Measurements from ENCODE around the gene HNRNPA3.

The HNRNPA3 gene

DNA sequence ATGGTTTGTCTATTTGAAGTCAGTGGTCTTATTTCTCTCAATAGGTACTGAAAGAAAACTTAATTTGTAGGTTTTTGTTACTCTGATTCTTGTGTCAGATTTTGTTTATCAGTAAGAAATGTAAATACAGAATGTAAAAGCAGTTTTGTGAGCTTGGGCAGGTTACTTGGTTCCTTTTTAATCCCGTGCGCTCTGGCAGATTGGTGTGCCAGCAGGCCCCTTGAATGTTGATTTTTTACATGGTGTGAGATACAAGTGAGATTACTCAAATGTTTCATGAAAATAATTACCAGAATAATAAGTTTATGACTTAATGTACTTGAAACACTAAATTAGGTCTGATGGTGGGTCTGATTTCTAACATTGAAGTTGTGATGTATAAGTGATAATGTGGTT lies 13.4 kb downstream of the HNRNPA3 start:
- DNase-seq = no peak
- Histone ChIP-seq H3K27me3 (ENCODE audit: insufficient read depth, low read depth, severe bottlenecking) (no peaks in the 10 kb centered on the region), H3K4me3 (ENCODE audit: low read depth, low read length) (no peak overlapping the region), H3K9me3 (ENCODE audit: severe bottlenecking) (no peaks in the 10 kb centered on the region), H3K27ac (no peak overlapping the region), H3K36me3 (peaks cover 31% of the 10 kb centered on the region)
- TF ChIP-seq, protein P1, sequence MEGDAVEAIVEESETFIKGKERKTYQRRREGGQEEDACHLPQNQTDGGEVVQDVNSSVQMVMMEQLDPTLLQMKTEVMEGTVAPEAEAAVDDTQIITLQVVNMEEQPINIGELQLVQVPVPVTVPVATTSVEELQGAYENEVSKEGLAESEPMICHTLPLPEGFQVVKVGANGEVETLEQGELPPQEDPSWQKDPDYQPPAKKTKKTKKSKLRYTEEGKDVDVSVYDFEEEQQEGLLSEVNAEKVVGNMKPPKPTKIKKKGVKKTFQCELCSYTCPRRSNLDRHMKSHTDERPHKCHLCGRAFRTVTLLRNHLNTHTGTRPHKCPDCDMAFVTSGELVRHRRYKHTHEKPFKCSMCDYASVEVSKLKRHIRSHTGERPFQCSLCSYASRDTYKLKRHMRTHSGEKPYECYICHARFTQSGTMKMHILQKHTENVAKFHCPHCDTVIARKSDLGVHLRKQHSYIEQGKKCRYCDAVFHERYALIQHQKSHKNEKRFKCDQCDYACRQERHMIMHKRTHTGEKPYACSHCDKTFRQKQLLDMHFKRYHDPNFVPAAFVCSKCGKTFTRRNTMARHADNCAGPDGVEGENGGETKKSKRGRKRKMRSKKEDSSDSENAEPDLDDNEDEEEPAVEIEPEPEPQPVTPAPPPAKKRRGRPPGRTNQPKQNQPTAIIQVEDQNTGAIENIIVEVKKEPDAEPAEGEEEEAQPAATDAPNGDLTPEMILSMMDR (IDR thresholded peaks at IDR 0.05; ENCODE audit: low read depth, low read length) = no peak

DNA sequence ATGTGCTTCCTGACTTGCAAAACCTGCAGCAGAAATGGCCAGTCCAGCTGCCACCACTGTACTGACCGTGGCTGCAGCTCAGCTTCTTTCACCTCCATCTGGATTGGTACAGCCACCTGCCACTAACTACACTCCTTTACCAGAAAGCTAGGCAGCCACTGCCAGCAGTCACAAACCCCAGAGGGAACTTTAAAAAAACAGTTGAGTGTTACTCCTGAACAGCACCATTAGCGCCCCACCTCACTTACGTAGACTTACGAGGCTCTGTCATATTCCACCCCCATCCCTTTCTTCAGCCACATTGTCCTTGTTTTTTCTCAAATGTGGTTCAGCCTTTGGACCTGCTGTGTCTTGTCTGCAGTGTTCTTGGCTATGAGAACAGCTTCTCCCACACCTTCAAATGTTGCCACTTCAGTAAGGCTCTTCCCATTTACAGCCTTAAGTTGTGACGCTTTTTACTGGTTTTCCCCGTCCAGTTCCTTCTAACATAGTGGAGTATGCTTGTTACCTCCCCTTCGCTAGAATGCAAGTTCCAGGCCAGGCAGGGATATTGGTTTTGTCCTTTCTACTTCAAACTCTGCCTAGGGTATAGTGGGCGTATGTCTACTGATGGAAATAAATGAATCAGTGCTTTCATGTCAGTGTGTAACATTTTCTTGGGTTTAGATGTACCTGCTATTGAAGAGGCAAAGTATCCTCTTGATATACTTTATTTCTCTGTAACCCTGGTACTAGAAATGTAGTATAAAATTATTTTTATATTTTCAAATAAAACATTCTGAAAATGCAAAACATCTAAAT lies 17.0 kb downstream of the HNRNPA3 start:
- Histone ChIP-seq H3K27me3 (ENCODE audit: insufficient read depth, low read depth, severe bottlenecking) (no peaks in the 10 kb centered on the region), H3K9me3 (ENCODE audit: severe bottlenecking) (no peaks in the 10 kb centered on the region), H3K36me3 (peaks cover 48% of the 10 kb centered on the region), H3K27ac (no peak overlapping the region), H3K4me3 (ENCODE audit: low read depth, low read length) (no peak overlapping the region)
- TF ChIP-seq, protein P1 (IDR thresholded peaks at IDR 0.05; ENCODE audit: low read depth, low read length) = no peak
- no peak for DNase-seq

DNA sequence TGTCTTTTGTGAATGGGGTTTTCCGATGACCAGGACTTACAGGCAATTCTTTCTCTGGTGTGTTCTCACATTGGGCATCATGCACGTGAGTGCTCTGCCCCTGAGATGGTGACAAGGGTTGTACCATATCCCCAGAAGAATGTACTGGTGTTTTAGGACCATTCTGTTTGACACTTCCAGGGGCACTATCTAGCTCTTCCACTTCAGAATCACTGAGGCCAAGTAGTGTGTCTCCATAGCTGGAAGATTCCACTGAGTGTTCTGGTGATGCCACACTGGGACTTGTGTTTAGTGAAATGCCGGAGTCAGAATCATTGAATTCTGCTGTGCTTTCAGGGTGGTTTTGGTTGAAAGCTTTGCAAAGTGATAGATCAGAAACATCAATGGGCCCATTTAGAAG lies 18.7 kb downstream of the HNRNPA3 start:
- no peak overlapping the region for H3K4me3 ChIP-seq (ENCODE audit: low read depth, low read length)
- no peaks in the 10 kb centered on the region for H3K27me3 ChIP-seq (ENCODE audit: insufficient read depth, low read depth, severe bottlenecking)
- no peak for DNase-seq
- H3K27ac ChIP-seq = no peak overlapping the region
- peaks cover 48% of the 10 kb centered on the region for H3K36me3 ChIP-seq
- no peaks in the 10 kb centered on the region for H3K9me3 ChIP-seq (ENCODE audit: severe bottlenecking)
- TF ChIP-seq, protein P1 (IDR thresholded peaks at IDR 0.05; ENCODE audit: low read depth, low read length) = no peak

DNA sequence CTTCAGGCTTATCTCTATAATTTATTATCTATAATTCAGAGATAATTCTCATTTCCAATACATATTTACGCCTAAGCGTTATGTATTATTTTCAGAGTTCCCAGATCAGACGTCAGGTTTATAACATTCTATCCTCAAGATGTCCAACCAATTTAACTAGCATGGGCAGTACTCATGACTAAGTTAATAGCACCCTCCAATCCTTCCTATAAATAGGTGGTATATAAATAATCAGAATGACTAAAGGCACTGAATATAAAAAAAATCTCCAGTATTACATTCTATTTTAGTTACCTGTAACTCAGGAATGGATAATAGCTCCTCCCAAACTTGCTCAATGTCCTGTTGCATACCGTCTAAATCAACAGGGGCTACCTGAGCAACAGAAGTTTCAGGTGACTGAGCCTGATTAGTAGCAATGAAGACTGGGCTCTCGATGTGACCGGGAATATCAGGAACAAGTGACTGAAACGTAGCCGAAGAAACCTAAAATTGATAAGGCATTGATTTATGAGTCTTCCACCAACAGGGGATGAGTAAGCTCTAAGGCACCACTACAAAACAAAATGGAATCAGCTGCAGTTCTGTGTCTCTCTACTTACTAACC lies 19.6 kb downstream of the HNRNPA3 start:
- Histone ChIP-seq H3K9me3 (ENCODE audit: severe bottlenecking) (no peaks in the 10 kb centered on the region), H3K27ac (no peak overlapping the region), H3K4me3 (ENCODE audit: low read depth, low read length) (no peak overlapping the region), H3K27me3 (ENCODE audit: insufficient read depth, low read depth, severe bottlenecking) (no peaks in the 10 kb centered on the region), H3K36me3 (peaks cover 48% of the 10 kb centered on the region)
- DNase-seq = no peak
- TF ChIP-seq, protein P1 (IDR thresholded peaks at IDR 0.05; ENCODE audit: low read depth, low read length) = no peak

DNA sequence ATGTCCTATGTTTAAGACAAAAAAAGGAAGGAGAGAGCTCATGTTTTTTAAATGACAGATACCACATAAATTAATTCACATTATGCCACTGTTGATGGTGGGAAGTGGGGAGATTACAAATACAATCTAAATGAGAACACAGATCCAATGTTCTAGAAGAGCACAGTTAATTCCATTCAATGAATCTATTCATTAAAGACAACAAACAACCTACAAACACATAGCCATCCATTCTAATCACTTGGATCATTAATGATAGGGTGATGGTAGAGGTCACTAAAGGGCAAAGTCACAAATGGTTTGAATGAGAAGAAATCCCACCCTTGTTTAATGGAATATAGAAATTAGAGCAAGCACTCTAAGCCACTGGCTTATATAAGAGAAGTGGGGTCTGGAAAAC lies 21.7 kb downstream of the HNRNPA3 start:
- Histone ChIP-seq H3K27me3 (ENCODE audit: insufficient read depth, low read depth, severe bottlenecking) (no peaks in the 10 kb centered on the region), H3K27ac (no peak overlapping the region), H3K36me3 (peaks cover 45% of the 10 kb centered on the region), H3K4me3 (ENCODE audit: low read depth, low read length) (no peak overlapping the region), H3K9me3 (ENCODE audit: severe bottlenecking) (no peaks in the 10 kb centered on the region)
- DNase-seq = no peak
- TF ChIP-seq, protein P1 (IDR thresholded peaks at IDR 0.05; ENCODE audit: low read depth, low read length) = no peak
